Measurements from ENCODE around the gene ZNF267. TPM values are rescaled to one million over a fixed set of nuclear protein-coding genes. Genes with fewer than 3 reads are reported as not detected.

The ZNF267 gene
- total RNA-seq, 1 experiment from 2014 or later: 25.5 TPM

- BruUV-seq (replicated peaks): no TSS peak
- H3K9me3 Mint-ChIP-seq (ENCODE audit: unreplicated experiment): no peaks in the 10 kb centered on the region
- POLR2A ChIA-PET: no interaction called here
- H3K4me1 ChIP-seq: no peaks in the 10 kb centered on the region
- no peak overlapping the region for H3K4me3 Mint-ChIP-seq (ENCODE audit: unreplicated experiment)
- TF ChIP-seq CTCF (IDR thresholded peaks at IDR 0.05; ENCODE audit: insufficient read depth in 1 of 2, low read depth in 1 of 2, low read length in 1 of 2, severe bottlenecking in 1 of 2, unreplicated experiment in 1 of 2): no peak
- intact Hi-C loops (cut with micrococcal nuclease; ENCODE audit: unreplicated experiment): no loop called here
- CTCF ChIA-PET: no interaction called here
- no peaks in the 10 kb centered on the region; the same call in 1 of the 2 replicates for H3K27me3 ChIP-seq (replicated peaks; ENCODE audit: control insufficient read depth, insufficient read depth, low read length)
- no peaks in the 10 kb centered on the region for H3K36me3 Mint-ChIP-seq (ENCODE audit: insufficient read depth, unreplicated experiment)
- no peaks in the 10 kb centered on the region for H3K4me1 Mint-ChIP-seq (ENCODE audit: low read depth, unreplicated experiment)
- no peaks in the 10 kb centered on the region for H3K9me3 ChIP-seq
- H3K4me3 ChIP-seq (ENCODE audit: low read depth, low read length): no peak overlapping the region
- H3K27ac Mint-ChIP-seq (ENCODE audit: unreplicated experiment): no peak overlapping the region
- no peaks in the 10 kb centered on the region for H3K36me3 ChIP-seq (ENCODE audit: control insufficient read depth, insufficient read depth, low read length)
- DNase-seq: no peak
- peaks cover 14% of the 10 kb centered on the region for H3K27me3 Mint-ChIP-seq (ENCODE audit: insufficient read depth, unreplicated experiment)
Observed at GRCh38 chr16:31861455-31861854, 12.2 kb upstream of the ZNF267 start.

GRCh38 chr16:31862761-31863160 lies 10.8 kb upstream of the ZNF267 start:
- Histone ChIP-seq H3K9me3 (no peaks in the 10 kb centered on the region), H3K4me1 (no peaks in the 10 kb centered on the region), H3K27me3 (replicated peaks; ENCODE audit: control insufficient read depth, insufficient read depth, low read length) (no peaks in the 10 kb centered on the region; the same call in 1 of the 2 replicates), H3K36me3 (ENCODE audit: control insufficient read depth, insufficient read depth, low read length) (no peaks in the 10 kb centered on the region), H3K4me3 (ENCODE audit: low read depth, low read length) (no peak overlapping the region)
- POLR2A ChIA-PET: no interaction called here
- intact Hi-C loops (cut with micrococcal nuclease; ENCODE audit: unreplicated experiment): no loop called here
- H3K27me3 Mint-ChIP-seq (ENCODE audit: insufficient read depth, unreplicated experiment): peaks cover 16% of the 10 kb centered on the region
- no peaks in the 10 kb centered on the region for H3K4me1 Mint-ChIP-seq (ENCODE audit: low read depth, unreplicated experiment)
- no TSS peak for BruUV-seq (replicated peaks)
- H3K4me3 Mint-ChIP-seq (ENCODE audit: unreplicated experiment): no peak overlapping the region
- no peak for DNase-seq
- H3K36me3 Mint-ChIP-seq (ENCODE audit: insufficient read depth, unreplicated experiment): no peaks in the 10 kb centered on the region
- no peak for TF ChIP-seq CTCF (IDR thresholded peaks at IDR 0.05; ENCODE audit: insufficient read depth in 1 of 2, low read depth in 1 of 2, low read length in 1 of 2, severe bottlenecking in 1 of 2, unreplicated experiment in 1 of 2)
- no peak overlapping the region for H3K27ac Mint-ChIP-seq (ENCODE audit: unreplicated experiment)
- CTCF ChIA-PET: no interaction called here
- H3K9me3 Mint-ChIP-seq (ENCODE audit: unreplicated experiment): no peaks in the 10 kb centered on the region

GRCh38 chr16:31868164-31868563 lies 5.4 kb upstream of the ZNF267 start:
- no peak overlapping the region for H3K4me3 Mint-ChIP-seq (ENCODE audit: unreplicated experiment)
- intact Hi-C loops (cut with micrococcal nuclease; ENCODE audit: unreplicated experiment): loop anchor here (1.0 kb wide), 1 partner anchor 9 kb away; no protein-coding TSS in a partner anchor
- no peak for DNase-seq
- H3K4me1 ChIP-seq: 0 out of 2 replicates have a peak, but pooled peaks cover 1% of the 10 kb centered on the region
- CTCF ChIA-PET: interaction anchor here (1.0 kb wide), 1 partner anchor 9 kb away, joined by 3 read pairs; no protein-coding TSS in a partner anchor
- no peaks in the 10 kb centered on the region for H3K9me3 ChIP-seq
- TF ChIP-seq CTCF (IDR thresholded peaks at IDR 0.05; ENCODE audit: insufficient read depth in 1 of 2, low read depth in 1 of 2, low read length in 1 of 2, severe bottlenecking in 1 of 2, unreplicated experiment in 1 of 2): no peak
- H3K9me3 Mint-ChIP-seq (ENCODE audit: unreplicated experiment): no peaks in the 10 kb centered on the region
- POLR2A ChIA-PET: no interaction called here
- no peak overlapping the region for H3K27ac Mint-ChIP-seq (ENCODE audit: unreplicated experiment)
- no TSS peak for BruUV-seq (replicated peaks)
- no peaks in the 10 kb centered on the region for H3K36me3 ChIP-seq (ENCODE audit: control insufficient read depth, insufficient read depth, low read length)
- no peaks in the 10 kb centered on the region for H3K27me3 ChIP-seq (replicated peaks; ENCODE audit: control insufficient read depth, insufficient read depth, low read length)
- no peaks in the 10 kb centered on the region for H3K4me1 Mint-ChIP-seq (ENCODE audit: low read depth, unreplicated experiment)
- no peak overlapping the region for H3K4me3 ChIP-seq (ENCODE audit: low read depth, low read length)
- peaks cover 8% of the 10 kb centered on the region for H3K27me3 Mint-ChIP-seq (ENCODE audit: insufficient read depth, unreplicated experiment)
- peaks cover 3% of the 10 kb centered on the region for H3K36me3 Mint-ChIP-seq (ENCODE audit: insufficient read depth, unreplicated experiment)
